ENCODE data around the gene GEMIN5. TPM values are rescaled to one million over a fixed set of nuclear protein-coding genes. Genes with fewer than 3 reads are reported as not detected.

The GEMIN5 gene
- total and polyA plus RNA-seq, 2 of the 13 experiments (the other 11 are each of a cell fraction or from before 2014, with no cell fraction given), result 6.6 to 28.6 TPM

DNA sequence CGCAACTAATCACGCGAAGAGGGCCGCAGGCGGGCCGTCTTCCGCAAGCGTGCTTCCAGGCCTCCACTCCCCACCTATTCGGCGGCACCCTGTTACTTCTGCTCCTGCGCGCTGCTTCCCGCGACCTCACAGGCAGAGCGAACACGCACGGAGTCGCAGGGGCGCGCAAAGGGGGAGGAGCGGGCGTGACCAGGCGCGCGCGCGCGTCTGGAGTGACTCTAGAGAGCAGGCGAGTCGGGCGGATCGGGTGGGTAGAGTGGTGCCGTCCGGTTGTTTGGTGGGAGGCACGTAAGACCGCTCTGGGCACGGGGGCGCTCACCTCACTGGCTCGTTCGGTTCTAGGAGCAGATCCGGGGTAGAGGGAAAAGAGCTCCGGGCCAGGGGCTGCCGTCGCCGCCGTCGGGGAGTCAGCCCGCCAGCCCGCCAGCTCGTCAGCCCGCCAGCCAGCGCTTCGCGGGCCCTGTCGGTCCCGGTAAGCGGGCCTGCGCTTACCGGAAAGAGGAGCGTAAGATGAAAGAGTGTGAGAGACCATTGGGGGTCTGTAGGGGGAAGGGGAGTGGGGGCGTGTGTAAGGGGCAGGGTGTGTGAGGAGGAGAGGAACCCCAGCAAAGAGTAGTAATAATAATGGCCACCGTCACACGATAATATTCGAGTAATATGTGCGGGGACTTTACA lies 79.6 kb downstream of the GEMIN5 start, which contains the start of gene CNOT8 (continued):
- TF ChIP-seq, protein P1, sequence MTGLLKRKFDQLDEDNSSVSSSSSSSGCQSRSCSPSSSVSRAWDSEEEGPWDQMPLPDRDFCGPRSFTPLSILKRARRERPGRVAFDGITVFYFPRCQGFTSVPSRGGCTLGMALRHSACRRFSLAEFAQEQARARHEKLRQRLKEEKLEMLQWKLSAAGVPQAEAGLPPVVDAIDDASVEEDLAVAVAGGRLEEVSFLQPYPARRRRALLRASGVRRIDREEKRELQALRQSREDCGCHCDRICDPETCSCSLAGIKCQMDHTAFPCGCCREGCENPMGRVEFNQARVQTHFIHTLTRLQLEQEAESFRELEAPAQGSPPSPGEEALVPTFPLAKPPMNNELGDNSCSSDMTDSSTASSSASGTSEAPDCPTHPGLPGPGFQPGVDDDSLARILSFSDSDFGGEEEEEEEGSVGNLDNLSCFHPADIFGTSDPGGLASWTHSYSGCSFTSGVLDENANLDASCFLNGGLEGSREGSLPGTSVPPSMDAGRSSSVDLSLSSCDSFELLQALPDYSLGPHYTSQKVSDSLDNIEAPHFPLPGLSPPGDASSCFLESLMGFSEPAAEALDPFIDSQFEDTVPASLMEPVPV (CRISPR knock-in tag; IDR thresholded peaks at IDR 0.05), result 0 out of 2 replicates have a peak, but pooled peaks have one; percentile 63
- TF ChIP-seq ETV5 (CRISPR knock-in tag; IDR thresholded peaks at IDR 0.05; ENCODE audit: borderline replicate concordance) (peak; percentile 53; the same call in 1 of the 2 replicates), ZNF12 (CRISPR knock-in tag; IDR thresholded peaks at IDR 0.05) (0 out of 2 replicates have a peak, but pooled peaks have one; percentile 7), NFKBIZ (CRISPR knock-in tag; IDR thresholded peaks at IDR 0.05) (0 out of 2 replicates have a peak, but pooled peaks have one; percentile 24), ZNF431 (CRISPR knock-in tag; IDR thresholded peaks at IDR 0.05; ENCODE audit: borderline replicate concordance, low read depth) (0 out of 2 replicates have a peak, but pooled peaks have one; percentile 48), NFIC (IDR thresholded peaks at IDR 0.05; ENCODE audit: low read length) (0 out of 2 replicates have a peak, but pooled peaks have one; percentile 31), ZNF660 (CRISPR knock-in tag; IDR thresholded peaks at IDR 0.05; ENCODE audit: borderline replicate concordance, low read depth) (no peak), POLR2G (IDR thresholded peaks at IDR 0.05; ENCODE audit: low read depth, low read length) (peak; percentile 91), ZNF292 (CRISPR knock-in tag; IDR thresholded peaks at IDR 0.05; ENCODE audit: borderline replicate concordance, low read depth) (peak; percentile 39; the same call in 1 of the 2 replicates)
- TF ChIP-seq, protein P2, sequence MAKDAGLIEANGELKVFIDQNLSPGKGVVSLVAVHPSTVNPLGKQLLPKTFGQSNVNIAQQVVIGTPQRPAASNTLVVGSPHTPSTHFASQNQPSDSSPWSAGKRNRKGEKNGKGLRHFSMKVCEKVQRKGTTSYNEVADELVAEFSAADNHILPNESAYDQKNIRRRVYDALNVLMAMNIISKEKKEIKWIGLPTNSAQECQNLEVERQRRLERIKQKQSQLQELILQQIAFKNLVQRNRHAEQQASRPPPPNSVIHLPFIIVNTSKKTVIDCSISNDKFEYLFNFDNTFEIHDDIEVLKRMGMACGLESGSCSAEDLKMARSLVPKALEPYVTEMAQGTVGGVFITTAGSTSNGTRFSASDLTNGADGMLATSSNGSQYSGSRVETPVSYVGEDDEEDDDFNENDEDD (CRISPR knock-in tag; IDR thresholded peaks at IDR 0.05; ENCODE audit: borderline replicate concordance), result peak; percentile 45; the same call in 1 of the 2 replicates
- TF ChIP-seq, protein P3, sequence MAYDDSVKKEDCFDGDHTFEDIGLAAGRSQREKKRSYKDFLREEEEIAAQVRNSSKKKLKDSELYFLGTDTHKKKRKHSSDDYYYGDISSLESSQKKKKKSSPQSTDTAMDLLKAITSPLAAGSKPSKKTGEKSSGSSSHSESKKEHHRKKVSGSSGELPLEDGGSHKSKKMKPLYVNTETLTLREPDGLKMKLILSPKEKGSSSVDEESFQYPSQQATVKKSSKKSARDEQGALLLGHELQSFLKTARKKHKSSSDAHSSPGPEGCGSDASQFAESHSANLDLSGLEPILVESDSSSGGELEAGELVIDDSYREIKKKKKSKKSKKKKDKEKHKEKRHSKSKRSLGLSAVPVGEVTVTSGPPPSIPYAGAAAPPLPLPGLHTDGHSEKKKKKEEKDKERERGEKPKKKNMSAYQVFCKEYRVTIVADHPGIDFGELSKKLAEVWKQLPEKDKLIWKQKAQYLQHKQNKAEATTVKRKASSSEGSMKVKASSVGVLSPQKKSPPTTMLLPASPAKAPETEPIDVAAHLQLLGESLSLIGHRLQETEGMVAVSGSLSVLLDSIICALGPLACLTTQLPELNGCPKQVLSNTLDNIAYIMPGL (CRISPR knock-in tag; IDR thresholded peaks at IDR 0.05; ENCODE audit: borderline replicate concordance in 1 of 2, low read depth in 1 of 2), result peak in 1 of 2 experiments; percentile 89; a peak in 2 of 4 replicates
- TF ChIP-seq, protein P4, sequence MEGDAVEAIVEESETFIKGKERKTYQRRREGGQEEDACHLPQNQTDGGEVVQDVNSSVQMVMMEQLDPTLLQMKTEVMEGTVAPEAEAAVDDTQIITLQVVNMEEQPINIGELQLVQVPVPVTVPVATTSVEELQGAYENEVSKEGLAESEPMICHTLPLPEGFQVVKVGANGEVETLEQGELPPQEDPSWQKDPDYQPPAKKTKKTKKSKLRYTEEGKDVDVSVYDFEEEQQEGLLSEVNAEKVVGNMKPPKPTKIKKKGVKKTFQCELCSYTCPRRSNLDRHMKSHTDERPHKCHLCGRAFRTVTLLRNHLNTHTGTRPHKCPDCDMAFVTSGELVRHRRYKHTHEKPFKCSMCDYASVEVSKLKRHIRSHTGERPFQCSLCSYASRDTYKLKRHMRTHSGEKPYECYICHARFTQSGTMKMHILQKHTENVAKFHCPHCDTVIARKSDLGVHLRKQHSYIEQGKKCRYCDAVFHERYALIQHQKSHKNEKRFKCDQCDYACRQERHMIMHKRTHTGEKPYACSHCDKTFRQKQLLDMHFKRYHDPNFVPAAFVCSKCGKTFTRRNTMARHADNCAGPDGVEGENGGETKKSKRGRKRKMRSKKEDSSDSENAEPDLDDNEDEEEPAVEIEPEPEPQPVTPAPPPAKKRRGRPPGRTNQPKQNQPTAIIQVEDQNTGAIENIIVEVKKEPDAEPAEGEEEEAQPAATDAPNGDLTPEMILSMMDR (CRISPR knock-in tag; IDR thresholded peaks at IDR 0.05), result 0 out of 2 replicates have a peak, but pooled peaks have one; percentile 32
- TF ChIP-seq, protein P5, sequence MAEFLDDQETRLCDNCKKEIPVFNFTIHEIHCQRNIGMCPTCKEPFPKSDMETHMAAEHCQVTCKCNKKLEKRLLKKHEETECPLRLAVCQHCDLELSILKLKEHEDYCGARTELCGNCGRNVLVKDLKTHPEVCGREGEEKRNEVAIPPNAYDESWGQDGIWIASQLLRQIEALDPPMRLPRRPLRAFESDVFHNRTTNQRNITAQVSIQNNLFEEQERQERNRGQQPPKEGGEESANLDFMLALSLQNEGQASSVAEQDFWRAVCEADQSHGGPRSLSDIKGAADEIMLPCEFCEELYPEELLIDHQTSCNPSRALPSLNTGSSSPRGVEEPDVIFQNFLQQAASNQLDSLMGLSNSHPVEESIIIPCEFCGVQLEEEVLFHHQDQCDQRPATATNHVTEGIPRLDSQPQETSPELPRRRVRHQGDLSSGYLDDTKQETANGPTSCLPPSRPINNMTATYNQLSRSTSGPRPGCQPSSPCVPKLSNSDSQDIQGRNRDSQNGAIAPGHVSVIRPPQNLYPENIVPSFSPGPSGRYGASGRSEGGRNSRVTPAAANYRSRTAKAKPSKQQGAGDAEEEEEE (CRISPR knock-in tag; IDR thresholded peaks at IDR 0.05; ENCODE audit: borderline replicate concordance), result peak; percentile 89; the same call in 1 of the 2 replicates
- TF ChIP-seq, protein P6, sequence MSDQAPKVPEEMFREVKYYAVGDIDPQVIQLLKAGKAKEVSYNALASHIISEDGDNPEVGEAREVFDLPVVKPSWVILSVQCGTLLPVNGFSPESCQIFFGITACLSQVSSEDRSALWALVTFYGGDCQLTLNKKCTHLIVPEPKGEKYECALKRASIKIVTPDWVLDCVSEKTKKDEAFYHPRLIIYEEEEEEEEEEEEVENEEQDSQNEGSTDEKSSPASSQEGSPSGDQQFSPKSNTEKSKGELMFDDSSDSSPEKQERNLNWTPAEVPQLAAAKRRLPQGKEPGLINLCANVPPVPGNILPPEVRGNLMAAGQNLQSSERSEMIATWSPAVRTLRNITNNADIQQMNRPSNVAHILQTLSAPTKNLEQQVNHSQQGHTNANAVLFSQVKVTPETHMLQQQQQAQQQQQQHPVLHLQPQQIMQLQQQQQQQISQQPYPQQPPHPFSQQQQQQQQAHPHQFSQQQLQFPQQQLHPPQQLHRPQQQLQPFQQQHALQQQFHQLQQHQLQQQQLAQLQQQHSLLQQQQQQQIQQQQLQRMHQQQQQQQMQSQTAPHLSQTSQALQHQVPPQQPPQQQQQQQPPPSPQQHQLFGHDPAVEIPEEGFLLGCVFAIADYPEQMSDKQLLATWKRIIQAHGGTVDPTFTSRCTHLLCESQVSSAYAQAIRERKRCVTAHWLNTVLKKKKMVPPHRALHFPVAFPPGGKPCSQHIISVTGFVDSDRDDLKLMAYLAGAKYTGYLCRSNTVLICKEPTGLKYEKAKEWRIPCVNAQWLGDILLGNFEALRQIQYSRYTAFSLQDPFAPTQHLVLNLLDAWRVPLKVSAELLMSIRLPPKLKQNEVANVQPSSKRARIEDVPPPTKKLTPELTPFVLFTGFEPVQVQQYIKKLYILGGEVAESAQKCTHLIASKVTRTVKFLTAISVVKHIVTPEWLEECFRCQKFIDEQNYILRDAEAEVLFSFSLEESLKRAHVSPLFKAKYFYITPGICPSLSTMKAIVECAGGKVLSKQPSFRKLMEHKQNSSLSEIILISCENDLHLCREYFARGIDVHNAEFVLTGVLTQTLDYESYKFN (CRISPR knock-in tag; conservative IDR thresholded peaks at IDR 0.05), result 0 out of 2 replicates have a peak, but pooled peaks have one; percentile 13

Measured in HepG2 (cell line).